ENCODE results near the gene HELZ.

Gene HELZ

DNA sequence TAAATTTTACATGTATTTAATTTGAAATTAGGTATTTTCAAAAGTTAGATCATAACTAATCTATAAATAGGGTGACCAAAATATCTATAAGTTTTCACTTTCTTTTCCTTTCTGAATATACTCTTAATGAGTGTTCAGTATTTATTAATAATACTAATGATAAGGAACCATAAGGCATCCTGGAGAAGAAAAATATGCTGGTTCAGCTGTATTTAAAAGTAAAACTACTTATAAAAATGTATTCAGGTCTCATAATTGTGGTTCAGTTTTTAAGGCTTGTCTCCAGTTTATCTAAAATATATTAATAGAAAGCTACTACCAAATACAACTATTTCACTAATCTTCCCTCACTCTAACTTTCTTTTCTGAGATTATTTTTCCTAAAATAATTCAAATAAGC lies 67.3 kb downstream of the HELZ start:
- TF ChIP-seq, protein P1, sequence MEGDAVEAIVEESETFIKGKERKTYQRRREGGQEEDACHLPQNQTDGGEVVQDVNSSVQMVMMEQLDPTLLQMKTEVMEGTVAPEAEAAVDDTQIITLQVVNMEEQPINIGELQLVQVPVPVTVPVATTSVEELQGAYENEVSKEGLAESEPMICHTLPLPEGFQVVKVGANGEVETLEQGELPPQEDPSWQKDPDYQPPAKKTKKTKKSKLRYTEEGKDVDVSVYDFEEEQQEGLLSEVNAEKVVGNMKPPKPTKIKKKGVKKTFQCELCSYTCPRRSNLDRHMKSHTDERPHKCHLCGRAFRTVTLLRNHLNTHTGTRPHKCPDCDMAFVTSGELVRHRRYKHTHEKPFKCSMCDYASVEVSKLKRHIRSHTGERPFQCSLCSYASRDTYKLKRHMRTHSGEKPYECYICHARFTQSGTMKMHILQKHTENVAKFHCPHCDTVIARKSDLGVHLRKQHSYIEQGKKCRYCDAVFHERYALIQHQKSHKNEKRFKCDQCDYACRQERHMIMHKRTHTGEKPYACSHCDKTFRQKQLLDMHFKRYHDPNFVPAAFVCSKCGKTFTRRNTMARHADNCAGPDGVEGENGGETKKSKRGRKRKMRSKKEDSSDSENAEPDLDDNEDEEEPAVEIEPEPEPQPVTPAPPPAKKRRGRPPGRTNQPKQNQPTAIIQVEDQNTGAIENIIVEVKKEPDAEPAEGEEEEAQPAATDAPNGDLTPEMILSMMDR (IDR thresholded peaks at IDR 0.05; ENCODE audit: low read depth, low read length, missing control alignments) = no peak
- no peak overlapping the region for H3K4me3 ChIP-seq (ENCODE audit: low read depth, low read length)
- DNase-seq (ENCODE audit: low read depth) = no peak

DNA sequence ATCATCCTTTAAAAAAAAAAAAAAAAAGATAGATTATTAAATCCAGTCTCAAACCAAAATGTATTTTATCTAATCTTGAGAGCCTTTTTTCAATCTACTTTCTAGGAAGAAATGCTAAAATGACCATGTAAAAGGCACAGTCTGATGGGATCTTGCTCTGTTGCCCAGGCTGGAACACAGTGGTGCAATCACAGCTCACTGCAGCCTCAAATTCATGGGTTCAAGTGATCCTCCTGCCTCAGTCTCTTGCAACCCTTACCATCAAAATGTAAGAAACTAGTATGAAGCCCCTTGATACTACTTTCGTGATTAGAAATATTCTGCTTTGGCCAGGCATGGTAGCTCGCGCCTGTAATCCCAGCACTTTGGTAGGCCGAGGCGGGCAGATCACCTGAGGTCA lies 70.8 kb downstream of the HELZ start:
- TF ChIP-seq, protein P1 (IDR thresholded peaks at IDR 0.05; ENCODE audit: low read depth, low read length, missing control alignments) = no peak
- no peak for DNase-seq (ENCODE audit: low read depth)
- no peak overlapping the region for H3K4me3 ChIP-seq (ENCODE audit: low read depth, low read length)

DNA sequence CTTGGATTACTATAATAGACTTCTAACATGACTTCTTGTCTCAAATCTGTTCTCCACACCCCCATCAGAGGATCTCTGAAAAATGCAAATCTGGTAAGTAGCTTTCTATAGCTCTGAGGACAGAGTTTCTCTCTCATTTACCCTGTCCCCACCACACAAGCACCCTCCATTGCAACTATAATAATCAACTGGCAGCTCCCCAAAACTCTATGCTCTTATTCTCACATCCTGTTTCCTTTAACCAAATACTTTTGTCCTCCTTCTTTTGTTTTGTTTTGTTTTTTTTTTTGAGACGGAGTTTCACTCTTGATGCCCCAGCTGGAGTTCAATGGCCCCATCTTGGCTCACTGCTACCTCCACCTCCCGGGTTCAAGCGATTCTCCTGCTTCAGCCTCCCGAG lies 73.4 kb downstream of the HELZ start:
- TF ChIP-seq, protein P1 (IDR thresholded peaks at IDR 0.05; ENCODE audit: low read depth, low read length, missing control alignments) = no peak
- no peak overlapping the region for H3K4me3 ChIP-seq (ENCODE audit: low read depth, low read length)

DNA sequence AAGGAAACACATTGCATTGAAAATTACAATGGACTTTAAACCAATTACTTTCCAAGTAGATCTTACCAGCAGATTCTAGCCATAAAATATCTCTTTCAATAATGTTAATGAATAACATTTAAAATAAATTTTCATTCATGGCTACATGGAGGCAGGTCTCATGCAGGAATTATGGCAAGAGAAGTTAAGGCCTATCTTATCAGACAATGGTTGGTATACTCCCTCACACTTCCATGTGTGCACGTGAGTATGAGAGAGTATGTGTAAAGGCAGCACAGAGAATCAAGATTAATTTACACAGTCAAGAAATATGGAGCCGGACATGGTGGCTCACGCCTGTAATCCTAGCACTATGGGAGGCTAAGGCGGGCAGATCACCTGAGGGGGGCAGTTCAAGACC lies 76.5 kb downstream of the HELZ start:
- TF ChIP-seq, protein P1 (IDR thresholded peaks at IDR 0.05; ENCODE audit: low read depth, low read length, missing control alignments) = no peak
- no peak for DNase-seq (ENCODE audit: low read depth)
- H3K4me3 ChIP-seq (ENCODE audit: low read depth, low read length) = no peak overlapping the region

More for the DNA sequence above, 73.4 kb downstream of the HELZ start:
- peak; percentile 72 for DNase-seq (ENCODE audit: low read depth)

DNA sequence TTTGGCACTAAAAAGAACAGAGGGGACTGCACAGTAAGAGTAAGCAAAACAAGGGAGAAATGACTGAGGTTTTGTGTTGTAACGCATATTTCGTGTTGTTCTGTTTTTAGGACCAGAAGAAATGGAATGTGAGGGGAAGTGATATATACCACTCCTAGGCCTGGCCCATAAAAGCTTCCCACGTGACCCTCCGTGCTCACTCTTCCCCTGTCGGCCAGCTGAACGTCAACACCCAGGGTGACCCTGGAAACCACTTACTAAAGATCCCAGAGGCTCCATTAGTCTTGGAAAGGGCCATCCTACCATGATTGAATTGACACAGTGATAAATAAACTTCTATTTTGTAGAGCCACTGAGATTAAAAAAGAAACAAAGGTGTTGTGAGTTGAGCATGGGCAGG lies 79.8 kb downstream of the HELZ start:
- no peak for DNase-seq (ENCODE audit: low read depth)
- H3K4me3 ChIP-seq (ENCODE audit: low read depth, low read length) = no peak overlapping the region
- TF ChIP-seq, protein P1 (IDR thresholded peaks at IDR 0.05; ENCODE audit: low read depth, low read length, missing control alignments) = no peak

DNA sequence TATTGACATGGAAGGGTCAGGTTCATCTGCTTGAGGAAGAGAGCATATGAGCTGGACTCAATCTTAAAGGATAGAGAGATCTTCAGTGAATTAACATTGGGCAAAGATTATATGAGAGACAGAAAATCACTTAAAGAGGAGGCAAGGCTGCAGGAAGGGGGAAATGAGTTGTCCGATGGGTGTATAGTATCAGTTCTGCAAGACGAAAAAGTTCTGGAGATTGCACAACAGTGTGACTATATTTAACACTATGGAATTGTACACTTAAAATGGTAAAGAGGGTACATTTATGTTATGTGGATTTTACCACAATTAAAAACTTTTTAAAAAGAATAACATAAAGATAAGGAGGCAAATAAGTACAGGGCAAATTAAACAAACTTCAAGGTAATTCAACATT lies 80.7 kb downstream of the HELZ start:
- no peak for DNase-seq (ENCODE audit: low read depth)
- H3K4me3 ChIP-seq (ENCODE audit: low read depth, low read length) = no peak overlapping the region

DNA sequence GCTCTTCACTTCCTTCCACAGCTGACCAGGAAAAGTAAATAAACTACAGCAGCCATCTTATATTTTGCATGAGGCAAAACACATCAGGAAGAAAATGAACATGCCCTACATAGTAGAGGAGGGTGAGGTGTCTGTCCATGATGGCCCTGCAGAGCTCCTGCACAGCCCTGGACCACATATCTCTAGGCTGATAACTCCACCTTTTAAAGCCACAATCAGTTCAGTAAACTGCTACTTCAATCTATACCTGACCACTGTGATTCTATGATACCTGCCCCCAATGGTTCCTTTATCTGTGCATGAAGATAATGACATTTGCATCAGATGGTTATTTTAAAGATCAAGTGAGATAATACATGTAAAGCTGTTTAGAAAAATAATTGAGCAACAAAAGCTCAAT lies 82.2 kb downstream of the HELZ start:
- TF ChIP-seq, protein P1 (IDR thresholded peaks at IDR 0.05; ENCODE audit: low read depth, low read length, missing control alignments) = no peak
- DNase-seq (ENCODE audit: low read depth) = no peak

More for the DNA sequence above, 80.7 kb downstream of the HELZ start:
- TF ChIP-seq, protein P1 (IDR thresholded peaks at IDR 0.05; ENCODE audit: low read depth, low read length, missing control alignments) = no peak

More for the DNA sequence above, 82.2 kb downstream of the HELZ start:
- H3K4me3 ChIP-seq (ENCODE audit: low read depth, low read length) = no peak overlapping the region

All from GM12864 (cell line).